M059J (cell line): ENCODE results near the gene TTLL10. TPM values are rescaled to one million over a fixed set of nuclear protein-coding genes. Genes with fewer than 3 reads are reported as not detected.
A peak's percentile ranks its signal among the peaks of the same experiment; 100 is the strongest.

Experiments
- DNase-seq: peaks from one replicate; pipeline ENCODE4 v3.0.0-alpha.2; 2012; ENCODE audit warnings: low read depth
- total RNA-seq: library from RNA; depleted of rRNA; stranded (reverse); fragments of >200 nt; shearing (Covaris generic); gene quantifications from 2 replicates; pipeline ENCODE4 v1.2.3, GENCODE V29; 2014

The TTLL10 gene
- total RNA-seq, 1 experiment from 2014 or later = not detected

GRCh38 chr1:1206376-1206965, 32.8 kb downstream of the TTLL10 start, which contains the start of gene TNFRSF18:
TSS of gene TNFRSF18 (minus strand) at chr1:1206592. CDS start at chr1:1206571, 21 bp downstream.
- no peak for DNase-seq

GRCh38 chr1:1206966-1207531, 33.4 kb downstream of the TTLL10 start:
- DNase-seq = no peak

DNA sequence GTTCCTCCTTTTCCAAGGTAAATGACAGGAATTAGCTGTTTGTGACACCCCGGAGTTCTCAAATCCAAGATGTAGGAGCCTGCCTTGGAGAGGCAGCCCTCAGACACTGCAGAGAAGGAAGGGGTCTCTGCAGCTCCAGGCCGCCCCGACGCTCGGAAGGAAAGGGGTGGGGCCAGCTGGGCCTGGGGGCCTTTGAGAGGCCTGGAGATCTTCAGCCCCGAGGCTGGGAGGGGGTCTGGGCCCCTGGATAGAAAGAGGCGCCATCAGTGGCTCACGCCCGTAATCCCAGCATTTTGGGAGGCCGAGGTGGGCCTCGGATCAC, 33.9 kb downstream of the TTLL10 start:
- no peak for DNase-seq

DNA sequence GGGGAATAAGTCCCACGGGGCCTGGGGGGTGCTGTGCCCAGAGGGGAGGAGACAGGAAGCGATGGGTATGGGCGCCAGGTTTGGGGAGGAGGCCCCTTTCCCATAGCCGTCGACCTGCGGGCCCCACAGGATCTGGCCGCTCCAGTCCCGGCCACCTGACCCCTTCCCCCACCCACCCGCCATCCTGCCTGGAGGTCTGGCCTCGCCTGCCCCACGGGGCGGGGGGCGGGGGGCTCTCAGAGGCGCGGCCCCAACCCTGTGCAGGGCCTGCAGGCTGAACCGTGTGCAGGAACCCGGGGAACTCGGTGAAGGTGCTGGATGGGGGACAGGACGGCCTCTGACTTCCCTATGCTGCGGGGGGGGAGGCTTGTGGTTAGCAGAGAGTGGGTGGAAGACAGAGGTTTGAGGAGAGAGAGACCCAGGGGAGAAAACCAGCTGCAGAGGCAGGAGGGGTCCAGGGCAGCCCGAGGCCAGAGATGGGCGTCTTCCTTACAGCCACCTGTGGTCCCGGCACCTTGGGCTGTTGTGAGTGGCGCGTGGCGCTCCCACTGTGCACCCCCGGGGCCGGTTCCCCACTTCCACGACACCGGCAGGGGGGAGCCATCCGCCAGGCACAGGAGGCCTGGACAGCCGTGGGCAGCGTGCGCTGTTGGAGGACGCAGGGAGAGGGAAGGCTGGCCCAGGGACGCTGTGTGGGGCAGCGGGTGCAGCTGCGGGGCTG, 35.2 kb downstream of the TTLL10 start:
- DNase-seq = peak; percentile 44

GRCh38 chr1:1210726-1211540, 37.3 kb downstream of the TTLL10 start:
- no peak for DNase-seq

- no peak for DNase-seq
Measured at GRCh38 chr1:1211541-1212441, 38.1 kb downstream of the TTLL10 start.

DNA sequence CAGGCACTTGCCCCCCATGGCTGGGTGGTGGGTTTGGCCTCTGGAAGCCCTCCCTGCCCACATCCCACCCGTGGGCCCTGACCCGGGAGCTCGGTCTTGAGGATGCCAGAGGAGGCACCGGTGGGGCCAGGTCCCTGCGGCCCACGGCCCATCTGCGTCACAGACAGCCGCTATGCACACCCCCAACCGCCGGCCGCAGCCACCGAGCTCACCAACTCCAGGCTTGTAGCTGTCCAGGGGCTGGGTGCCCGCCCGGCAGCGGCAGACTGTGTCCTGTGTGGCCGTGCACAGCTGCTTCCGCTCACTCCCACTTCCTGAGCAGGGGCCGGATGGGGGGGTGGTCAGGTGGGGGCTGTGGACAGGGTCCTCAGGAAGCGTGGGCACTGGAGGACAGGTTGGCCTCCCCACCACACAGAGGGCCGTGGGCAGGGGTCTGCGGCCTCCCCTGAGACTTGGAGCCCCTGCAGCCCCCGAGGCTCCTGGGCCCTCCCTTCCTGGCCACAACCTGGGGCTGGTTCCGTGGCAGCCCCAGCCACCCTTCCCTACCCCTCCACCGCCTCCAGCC, 39.2 kb downstream of the TTLL10 start:
- DNase-seq = no peak

DNA sequence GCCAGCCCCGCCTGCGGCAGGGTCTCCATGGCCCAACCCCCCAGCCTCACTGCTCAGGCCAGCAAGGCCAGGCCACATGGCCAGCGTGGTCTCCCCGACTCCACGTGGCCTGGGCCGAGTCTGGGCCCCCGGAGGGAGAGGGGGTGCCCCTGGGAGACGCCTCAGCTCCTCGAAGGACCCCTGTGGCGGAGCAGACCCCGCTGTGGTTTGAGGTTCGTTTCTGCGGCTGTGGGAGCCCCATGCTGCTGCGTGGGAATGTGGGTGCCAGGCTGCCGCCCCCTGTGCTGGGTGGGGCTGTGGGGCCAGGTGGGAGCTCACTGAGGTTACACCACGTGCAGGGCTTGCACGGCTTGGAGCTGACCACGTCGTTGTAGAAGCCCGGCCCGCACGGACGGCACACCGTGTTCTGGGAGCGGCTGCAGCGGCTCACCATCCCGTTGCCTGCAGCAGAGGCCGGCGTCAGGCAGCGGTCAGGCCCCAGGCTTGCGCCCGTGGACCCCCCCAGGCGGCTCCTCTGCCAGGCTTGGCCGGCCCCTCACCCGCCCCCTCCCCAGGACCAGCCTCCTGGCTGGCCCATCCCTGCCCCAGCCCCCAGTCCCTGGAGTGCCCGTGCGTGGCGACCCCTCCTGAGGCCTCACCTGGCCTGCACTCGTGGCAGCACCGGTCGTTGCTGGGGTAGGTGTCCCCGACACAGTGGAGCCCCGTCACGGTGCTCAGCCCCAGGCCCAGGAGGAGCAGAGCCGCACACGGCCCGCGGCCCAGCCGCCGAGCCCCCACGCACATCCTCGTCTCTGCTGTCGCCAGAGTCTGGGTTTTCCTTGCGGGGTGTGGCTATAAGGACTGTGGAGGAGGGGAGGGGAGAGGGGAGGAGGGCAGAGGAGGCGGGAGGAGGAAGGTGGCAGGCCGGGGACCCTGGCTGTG, 39.9 kb downstream of the TTLL10 start, which contains the start of gene TNFRSF4:
Gene TNFRSF4 (minus strand): TSS at position 809 of the 921 bp plus-strand sequence. CDS start 26 bp downstream, at position 783.
- no peak for DNase-seq

GRCh38 chr1:1215080-1215676, 41.5 kb downstream of the TTLL10 start:
- DNase-seq = no peak

DNA sequence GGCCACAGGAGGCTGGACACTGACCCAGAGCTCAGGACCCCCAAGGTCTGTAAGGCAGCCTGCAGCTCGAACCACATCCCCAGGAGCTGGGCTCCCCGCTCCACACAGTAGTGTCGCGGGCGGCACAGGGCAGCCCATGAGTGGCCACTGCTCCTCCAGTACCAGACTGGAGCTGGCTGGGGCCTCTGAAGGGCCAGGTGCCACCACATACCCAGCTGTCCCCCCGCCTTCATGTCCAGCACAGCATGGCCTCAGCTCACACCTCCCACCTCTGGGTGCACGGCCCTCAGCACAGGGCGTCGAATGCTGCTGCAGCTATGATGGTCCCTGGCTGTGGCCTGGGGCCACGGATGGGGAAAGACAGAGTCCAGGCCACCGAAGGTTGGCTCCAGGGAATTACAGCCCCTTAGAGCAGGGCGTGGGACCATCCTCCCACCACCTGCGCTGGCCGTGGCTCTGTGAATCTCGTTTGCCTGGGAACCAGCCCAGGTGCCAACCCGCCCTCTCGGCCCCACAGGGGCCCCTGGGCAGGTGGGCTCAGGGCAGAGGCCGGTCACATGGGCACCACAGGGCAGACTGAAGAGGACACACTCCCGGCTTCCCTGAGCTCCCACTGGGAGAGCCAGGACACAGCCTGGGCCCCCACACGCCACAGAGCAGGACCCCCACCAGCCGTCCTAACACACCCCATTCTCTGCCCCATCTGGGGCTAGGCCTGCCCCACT, 42.4 kb downstream of the TTLL10 start:
- no peak for DNase-seq

- DNase-seq = no peak
Measured at GRCh38 chr1:1216770-1217620, 43.3 kb downstream of the TTLL10 start.

GRCh38 chr1:1217621-1218523, 44.2 kb downstream of the TTLL10 start:
- DNase-seq = peak; percentile 40

DNA sequence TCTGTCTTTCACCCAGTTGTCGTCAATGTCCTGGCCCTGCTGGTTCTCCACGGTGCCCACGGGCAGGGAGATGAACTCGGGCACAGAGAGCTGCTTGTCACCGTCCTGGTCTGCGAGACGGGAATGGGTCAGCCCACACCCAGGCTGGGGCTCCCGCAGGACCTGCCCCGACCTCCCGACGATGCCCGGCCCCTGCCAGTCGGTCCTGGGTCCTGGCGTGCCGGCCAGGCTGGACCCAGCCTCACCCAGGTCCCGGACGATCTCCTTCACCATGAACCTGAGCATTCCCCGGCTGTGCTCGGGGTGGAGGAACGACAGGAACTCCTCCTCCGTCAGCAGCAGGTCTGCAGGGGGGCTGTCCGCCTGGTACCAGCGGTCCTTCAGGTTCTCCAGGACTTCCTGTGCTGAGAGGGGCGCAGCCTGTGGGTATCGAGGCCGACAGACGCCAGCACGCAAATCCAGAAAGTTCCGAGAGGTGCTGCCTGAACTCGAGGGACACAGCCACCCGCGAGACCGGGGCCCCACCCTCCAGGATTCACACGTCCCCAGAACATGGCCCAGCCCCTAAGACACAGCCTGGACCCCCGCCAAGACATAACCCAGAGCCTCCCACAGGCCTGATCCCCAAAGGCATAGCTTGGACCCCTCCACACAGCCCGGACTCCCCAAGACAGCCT, 45.0 kb downstream of the TTLL10 start:
- no peak for DNase-seq

GRCh38 chr1:1219341-1219740, 45.7 kb downstream of the TTLL10 start:
- no peak for DNase-seq

- no peak for DNase-seq
Measured at GRCh38 chr1:1220197-1220596, 46.5 kb downstream of the TTLL10 start.
